GM18507 (cell line): ENCODE data around the gene COPA.
A peak's percentile ranks its signal among the peaks of the same experiment; 100 is the strongest.
"Not testable (repeated sequence)": the region's sequence is repeated elsewhere in the genome, so short reads cannot be mapped to it uniquely, and the experiment has no call there.

Experiments used
- DNase-seq: peaks from one replicate; pipeline ENCODE4 v3.0.0; 2011; ENCODE audit warnings: low read depth; ENCODE audit not compliant: insufficient read length; ENCODE audit errors: extremely low spot score
- FAIRE-seq: peaks from 2 replicates; lab custom pipeline; 2011; peaks lifted over from hg19 to GRCh38; lab: Jason Lieb, UNC

The COPA gene

GRCh38 chr1:160338580-160338979 lies 4.5 kb downstream of the COPA start:
- DNase-seq: no peak
- no peak for FAIRE-seq

- DNase-seq (no peak), FAIRE-seq (no peak)
Observed at GRCh38 chr1:160332516-160332915, 10.5 kb downstream of the COPA start.

GRCh38 chr1:160330119-160330518 lies 12.9 kb downstream of the COPA start:
- DNase-seq: no peak

GRCh38 chr1:160328184-160328583 lies 14.9 kb downstream of the COPA start:
- no peak for DNase-seq
- FAIRE-seq: no peak

More at GRCh38 chr1:160330119-160330518, 12.9 kb downstream of the COPA start:
- FAIRE-seq: no peak

- FAIRE-seq: no peak
Observed at GRCh38 chr1:160326418-160326817, 16.6 kb downstream of the COPA start.

GRCh38 chr1:160325252-160325651 lies 17.8 kb downstream of the COPA start:
- no peak for FAIRE-seq
- DNase-seq: no peak

More at GRCh38 chr1:160326418-160326817, 16.6 kb downstream of the COPA start:
- DNase-seq: no peak

- no peak for FAIRE-seq
- DNase-seq: no peak
Observed at GRCh38 chr1:160322831-160323230, 20.2 kb downstream of the COPA start.

GRCh38 chr1:160315359-160315758 lies 27.7 kb downstream of the COPA start:
- DNase-seq: no peak
- no peak for FAIRE-seq

- no peak for DNase-seq
- FAIRE-seq: no peak
Observed at GRCh38 chr1:160309571-160309970, 33.5 kb downstream of the COPA start.

GRCh38 chr1:160309185-160309557 lies 33.9 kb downstream of the COPA start:
- DNase-seq (no peak), FAIRE-seq (no peak)

- DNase-seq (no peak), FAIRE-seq (no peak)
Observed at GRCh38 chr1:160308451-160309184, 34.4 kb downstream of the COPA start.

- FAIRE-seq: no peak
- DNase-seq: no peak
Observed at GRCh38 chr1:160307118-160307791, 35.8 kb downstream of the COPA start.

- DNase-seq (no peak), FAIRE-seq (no peak)
Observed at GRCh38 chr1:160300173-160300572, 42.9 kb downstream of the COPA start.

- DNase-seq (no peak), FAIRE-seq (no peak)
Observed at GRCh38 chr1:160296036-160296435, 47.0 kb downstream of the COPA start.

- DNase-seq (no peak), FAIRE-seq (no peak)
Observed at GRCh38 chr1:160293020-160293968, 49.8 kb downstream of the COPA start.

- FAIRE-seq: peak; percentile 90
- peak; percentile 32 for DNase-seq
Observed at GRCh38 chr1:160291248-160292220, 51.5 kb downstream of the COPA start.

- not testable (repeated sequence) for FAIRE-seq, DNase-seq
Observed at GRCh38 chr1:160287769-160288168, 55.3 kb downstream of the COPA start.

GRCh38 chr1:160285506-160285905 lies 57.5 kb downstream of the COPA start:
- FAIRE-seq: no peak

GRCh38 chr1:160284782-160285344 lies 58.2 kb downstream of the COPA start, which contains the start of gene PEX19:
TSS of gene PEX19 (minus strand) at chr1:160285133. CDS start at chr1:160285124, 9 bp downstream.
- FAIRE-seq: peak; percentile 97
- peak; percentile 95 for DNase-seq

More at GRCh38 chr1:160285506-160285905, 57.5 kb downstream of the COPA start:
- no peak for DNase-seq
